ENCODE results near the gene DPYD.

DPYD gene

GRCh38 chr1:97572561-97572960, 348.3 kb downstream of the DPYD start:
- TF ChIP-seq, protein P1, sequence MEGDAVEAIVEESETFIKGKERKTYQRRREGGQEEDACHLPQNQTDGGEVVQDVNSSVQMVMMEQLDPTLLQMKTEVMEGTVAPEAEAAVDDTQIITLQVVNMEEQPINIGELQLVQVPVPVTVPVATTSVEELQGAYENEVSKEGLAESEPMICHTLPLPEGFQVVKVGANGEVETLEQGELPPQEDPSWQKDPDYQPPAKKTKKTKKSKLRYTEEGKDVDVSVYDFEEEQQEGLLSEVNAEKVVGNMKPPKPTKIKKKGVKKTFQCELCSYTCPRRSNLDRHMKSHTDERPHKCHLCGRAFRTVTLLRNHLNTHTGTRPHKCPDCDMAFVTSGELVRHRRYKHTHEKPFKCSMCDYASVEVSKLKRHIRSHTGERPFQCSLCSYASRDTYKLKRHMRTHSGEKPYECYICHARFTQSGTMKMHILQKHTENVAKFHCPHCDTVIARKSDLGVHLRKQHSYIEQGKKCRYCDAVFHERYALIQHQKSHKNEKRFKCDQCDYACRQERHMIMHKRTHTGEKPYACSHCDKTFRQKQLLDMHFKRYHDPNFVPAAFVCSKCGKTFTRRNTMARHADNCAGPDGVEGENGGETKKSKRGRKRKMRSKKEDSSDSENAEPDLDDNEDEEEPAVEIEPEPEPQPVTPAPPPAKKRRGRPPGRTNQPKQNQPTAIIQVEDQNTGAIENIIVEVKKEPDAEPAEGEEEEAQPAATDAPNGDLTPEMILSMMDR (IDR thresholded peaks at IDR 0.05; ENCODE audit: extremely low read depth, insufficient read depth, missing control alignments): no peak
- no peak for DNase-seq (ENCODE audit: low spot score)
- in situ Hi-C loops (cut with MboI; ENCODE audit: low pct_unique_long_range_greater_than_20kb, low sequenced_read_pairs, unreplicated experiment): no loop called here

GRCh38 chr1:97571760-97572159, 349.1 kb downstream of the DPYD start:
- TF ChIP-seq, protein P1 (IDR thresholded peaks at IDR 0.05; ENCODE audit: extremely low read depth, insufficient read depth, missing control alignments): no peak
- in situ Hi-C loops (cut with MboI; ENCODE audit: low pct_unique_long_range_greater_than_20kb, low sequenced_read_pairs, unreplicated experiment): no loop called here
- DNase-seq (ENCODE audit: low spot score): no peak

DNA sequence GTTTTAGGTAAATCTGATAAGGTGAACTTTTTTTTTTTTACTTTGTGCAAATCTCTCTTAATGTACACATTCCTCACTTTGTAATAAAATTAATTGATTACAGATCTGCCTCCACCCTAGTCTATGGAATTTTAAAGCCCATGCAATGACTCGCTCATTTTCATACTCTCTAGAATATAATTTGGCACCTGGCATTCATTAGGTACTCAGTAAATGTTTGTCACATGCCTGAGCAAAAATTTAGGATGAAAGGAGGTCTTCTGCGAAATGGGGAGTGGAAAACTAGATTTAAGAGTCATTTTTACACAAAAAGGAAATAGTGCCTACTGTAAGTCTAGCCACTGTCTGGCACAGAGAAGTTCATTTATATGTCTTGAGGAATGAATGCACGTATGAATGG, 350.1 kb downstream of the DPYD start:
- in situ Hi-C loops (cut with MboI; ENCODE audit: low pct_unique_long_range_greater_than_20kb, low sequenced_read_pairs, unreplicated experiment): no loop called here
- TF ChIP-seq, protein P1 (IDR thresholded peaks at IDR 0.05; ENCODE audit: extremely low read depth, insufficient read depth, missing control alignments): no peak
- DNase-seq (ENCODE audit: low spot score): no peak

- in situ Hi-C loops (cut with MboI; ENCODE audit: low pct_unique_long_range_greater_than_20kb, low sequenced_read_pairs, unreplicated experiment): no loop called here
- TF ChIP-seq, protein P1 (IDR thresholded peaks at IDR 0.05; ENCODE audit: extremely low read depth, insufficient read depth, missing control alignments): no peak
- no peak for DNase-seq (ENCODE audit: low spot score)
Observed at GRCh38 chr1:97567000-97567749, 353.7 kb downstream of the DPYD start.

DNA sequence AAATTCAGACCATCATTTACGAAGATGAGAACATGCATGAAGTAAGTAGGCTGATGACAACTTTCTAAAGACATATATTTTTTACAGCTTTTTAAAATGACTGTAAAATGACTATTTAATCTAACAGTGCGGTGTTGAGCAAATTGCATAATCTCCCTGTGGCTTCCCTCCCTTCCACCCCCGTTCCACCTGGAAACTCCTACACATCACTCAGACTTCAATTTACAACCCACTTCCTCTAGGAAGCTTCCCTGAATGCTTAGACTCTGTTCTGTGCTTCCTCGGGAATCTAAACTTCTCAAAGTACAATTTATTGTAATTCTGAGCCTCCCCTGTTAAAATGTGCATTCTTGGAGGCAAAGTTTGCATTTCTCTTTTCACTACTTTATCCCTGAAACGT, 354.9 kb downstream of the DPYD start:
- in situ Hi-C loops (cut with MboI; ENCODE audit: low pct_unique_long_range_greater_than_20kb, low sequenced_read_pairs, unreplicated experiment): no loop called here
- TF ChIP-seq, protein P1 (IDR thresholded peaks at IDR 0.05; ENCODE audit: extremely low read depth, insufficient read depth, missing control alignments): no peak
- no peak for DNase-seq (ENCODE audit: low spot score)

DNA sequence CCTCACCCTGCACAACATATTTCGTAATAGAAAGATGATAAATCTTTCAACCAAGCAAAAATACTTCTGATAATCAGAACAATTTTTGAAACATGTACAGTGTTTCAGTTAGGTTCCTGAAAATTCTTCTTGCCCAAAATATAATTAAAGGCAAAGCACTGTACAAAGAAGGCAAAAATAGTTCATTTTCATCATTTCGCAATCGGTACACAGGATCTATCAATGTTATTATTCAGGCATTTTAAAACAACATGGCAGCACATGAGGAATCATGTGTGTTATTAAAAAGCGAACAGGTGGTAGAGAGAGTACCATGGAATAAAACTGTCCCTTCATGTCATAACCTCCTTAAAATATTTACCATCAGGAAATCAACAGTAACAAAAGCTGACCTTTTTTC, 356.9 kb downstream of the DPYD start:
- DNase-seq (ENCODE audit: low spot score): no peak
- TF ChIP-seq, protein P1 (IDR thresholded peaks at IDR 0.05; ENCODE audit: extremely low read depth, insufficient read depth, missing control alignments): no peak
- in situ Hi-C loops (cut with MboI; ENCODE audit: low pct_unique_long_range_greater_than_20kb, low sequenced_read_pairs, unreplicated experiment): no loop called here

Measured in GM13977 (cell line).